Epidermal melanocyte (primary cell): ENCODE measurements around the gene EXT2.

Experiments
- DNase-seq: peaks from one replicate; pipeline ENCODE4 v3.0.0; 2011; ENCODE audit warnings: low spot score; ENCODE audit not compliant: insufficient read length

The EXT2 gene

GRCh38 chr11:44133335-44133946 is 38.0 kb downstream of the EXT2 start:
- DNase-seq = no peak

- no peak for DNase-seq
Measured at GRCh38 chr11:44134625-44135024, 39.1 kb downstream of the EXT2 start.

GRCh38 chr11:44136176-44136945 is 40.9 kb downstream of the EXT2 start:
- DNase-seq = no peak

- no peak for DNase-seq
Measured at GRCh38 chr11:44137057-44137456, 41.6 kb downstream of the EXT2 start.

GRCh38 chr11:44138286-44138685 is 42.8 kb downstream of the EXT2 start:
- DNase-seq = no peak

GRCh38 chr11:44138980-44139379 is 43.5 kb downstream of the EXT2 start:
- no peak for DNase-seq

- DNase-seq = no peak
Measured at GRCh38 chr11:44139565-44140330, 44.3 kb downstream of the EXT2 start.

GRCh38 chr11:44140372-44140771 is 44.9 kb downstream of the EXT2 start:
- DNase-seq = no peak

GRCh38 chr11:44140805-44141204 is 45.3 kb downstream of the EXT2 start:
- no peak for DNase-seq

GRCh38 chr11:44143987-44144909 is 48.8 kb downstream of the EXT2 start:
- no peak for DNase-seq

- DNase-seq = no peak
Measured at GRCh38 chr11:44145011-44145775, 49.7 kb downstream of the EXT2 start.

GRCh38 chr11:44146931-44147330 is 51.5 kb downstream of the EXT2 start:
- no peak for DNase-seq

GRCh38 chr11:44147751-44148150 is 52.3 kb downstream of the EXT2 start:
- DNase-seq = no peak

- DNase-seq = no peak
Measured at GRCh38 chr11:44149651-44150050, 54.2 kb downstream of the EXT2 start.

GRCh38 chr11:44150401-44150800 is 54.9 kb downstream of the EXT2 start:
- no peak for DNase-seq

GRCh38 chr11:44157019-44157418 is 61.5 kb downstream of the EXT2 start:
- DNase-seq = no peak

- DNase-seq = no peak
Measured at GRCh38 chr11:44158384-44158783, 62.9 kb downstream of the EXT2 start.

- no peak for DNase-seq
Measured at GRCh38 chr11:44159848-44160721, 64.6 kb downstream of the EXT2 start.

GRCh38 chr11:44162004-44162403 is 66.5 kb downstream of the EXT2 start:
- DNase-seq = no peak

GRCh38 chr11:44162662-44163061 is 67.2 kb downstream of the EXT2 start:
- DNase-seq = no peak
